Mucosa of stomach (tissue), 1 donor: ENCODE measurements around the gene PNISR.
"Not testable (repeated sequence)": the region's sequence is repeated elsewhere in the genome, so short reads cannot be mapped to it uniquely, and the experiment has no call there.

Source experiments
- H3K27me3 ChIP-seq: one replicate; pipeline ENCODE4 v1.7.0; 2013; ENCODE audit warnings: mild to moderate bottlenecking, low read length; ENCODE audit not compliant: control insufficient read depth, insufficient read depth
- H3K36me3 ChIP-seq: one replicate; pipeline ENCODE4 v1.7.0; 2013; ENCODE audit warnings: low read length; ENCODE audit not compliant: control insufficient read depth, insufficient read depth
- H3K4me1 ChIP-seq: one replicate; pipeline ENCODE4 v1.7.0; 2013; ENCODE audit warnings: mild to moderate bottlenecking, low read length; ENCODE audit not compliant: control insufficient read depth, insufficient read depth
- H3K4me3 ChIP-seq: one replicate; pipeline ENCODE4 v1.7.0; 2013; ENCODE audit warnings: low read length
- H3K9ac ChIP-seq: one replicate; pipeline ENCODE4 v1.7.0; 2013; ENCODE audit warnings: mild to moderate bottlenecking, low read length, moderate library complexity
- H3K9me3 ChIP-seq: one replicate; pipeline ENCODE4 v1.7.0; 2013; ENCODE audit warnings: mild to moderate bottlenecking, low read length, moderate library complexity; ENCODE audit not compliant: control insufficient read depth
- donor health status: Pancreatic carcinoma.

The PNISR gene

GRCh38 chr6:99424761-99425646 lies at the start of gene PNISR:
TSS of gene PNISR (minus strand) at chr6:99425308. CDS start at chr6:99414659, 10,649 bp downstream.
- H3K4me1 ChIP-seq = peaks cover 18% of the 10 kb centered on the region
- peak within 1 kb of the TSS; percentile 100 for H3K9ac ChIP-seq
- H3K9me3 ChIP-seq = no peaks in the 10 kb centered on the region
- H3K27me3 ChIP-seq = no peaks in the 10 kb centered on the region
- H3K4me3 ChIP-seq = peak within 1 kb of the TSS; percentile 99
- no peaks in the 10 kb centered on the region for H3K36me3 ChIP-seq

- Histone ChIP-seq H3K9me3 (no peaks in the 10 kb centered on the region), H3K4me3 (no peak overlapping the region), H3K4me1 (no peaks in the 10 kb centered on the region), H3K27me3 (no peaks in the 10 kb centered on the region), H3K9ac (no peak overlapping the region), H3K36me3 (no peaks in the 10 kb centered on the region)
Observed at GRCh38 chr6:99473730-99474129, 48.6 kb upstream of the PNISR start.

GRCh38 chr6:99471638-99472037 lies 46.5 kb upstream of the PNISR start:
- Histone ChIP-seq H3K9ac (no peak overlapping the region), H3K9me3 (no peaks in the 10 kb centered on the region), H3K36me3 (no peaks in the 10 kb centered on the region), H3K4me1 (no peaks in the 10 kb centered on the region), H3K4me3 (no peak overlapping the region), H3K27me3 (no peaks in the 10 kb centered on the region)

GRCh38 chr6:99467509-99468106 lies 42.5 kb upstream of the PNISR start:
- no peaks in the 10 kb centered on the region for H3K27me3 ChIP-seq
- no peaks in the 10 kb centered on the region for H3K4me1 ChIP-seq
- H3K9me3 ChIP-seq = no peaks in the 10 kb centered on the region
- no peaks in the 10 kb centered on the region for H3K36me3 ChIP-seq
- no peak overlapping the region for H3K4me3 ChIP-seq
- H3K9ac ChIP-seq = no peak overlapping the region

- not testable (repeated sequence) for H3K27me3 ChIP-seq, H3K36me3 ChIP-seq, H3K9me3 ChIP-seq, H3K4me1 ChIP-seq, H3K9ac ChIP-seq, H3K4me3 ChIP-seq
Observed at GRCh38 chr6:99459133-99459532, 34.0 kb upstream of the PNISR start.

GRCh38 chr6:99458319-99458718 lies 33.2 kb upstream of the PNISR start:
- no peaks in the 10 kb centered on the region for H3K36me3 ChIP-seq
- H3K9ac ChIP-seq = no peak overlapping the region
- no peaks in the 10 kb centered on the region for H3K9me3 ChIP-seq
- no peaks in the 10 kb centered on the region for H3K4me1 ChIP-seq
- H3K4me3 ChIP-seq = no peak overlapping the region
- no peaks in the 10 kb centered on the region for H3K27me3 ChIP-seq

- H3K4me3 ChIP-seq = no peak overlapping the region
- no peaks in the 10 kb centered on the region for H3K9me3 ChIP-seq
- H3K27me3 ChIP-seq = no peaks in the 10 kb centered on the region
- no peaks in the 10 kb centered on the region for H3K36me3 ChIP-seq
- no peaks in the 10 kb centered on the region for H3K4me1 ChIP-seq
- no peak overlapping the region for H3K9ac ChIP-seq
Observed at GRCh38 chr6:99446076-99446475, 21.0 kb upstream of the PNISR start.

GRCh38 chr6:99434702-99435530 lies 9.8 kb upstream of the PNISR start:
- no peaks in the 10 kb centered on the region for H3K4me1 ChIP-seq
- H3K9me3 ChIP-seq = no peaks in the 10 kb centered on the region
- no peak overlapping the region for H3K4me3 ChIP-seq
- H3K9ac ChIP-seq = no peak overlapping the region
- H3K27me3 ChIP-seq = no peaks in the 10 kb centered on the region
- no peaks in the 10 kb centered on the region for H3K36me3 ChIP-seq

GRCh38 chr6:99432877-99433276 lies 7.8 kb upstream of the PNISR start:
- H3K9ac ChIP-seq = no peak overlapping the region
- H3K36me3 ChIP-seq = no peaks in the 10 kb centered on the region
- H3K4me3 ChIP-seq = no peak overlapping the region
- H3K9me3 ChIP-seq = no peaks in the 10 kb centered on the region
- H3K27me3 ChIP-seq = no peaks in the 10 kb centered on the region
- H3K4me1 ChIP-seq = no peaks in the 10 kb centered on the region

GRCh38 chr6:99431901-99432300 lies 6.8 kb upstream of the PNISR start:
- Histone ChIP-seq H3K36me3 (no peaks in the 10 kb centered on the region), H3K9me3 (no peaks in the 10 kb centered on the region)

GRCh38 chr6:99427988-99428387 lies 2.9 kb upstream of the PNISR start:
- H3K36me3 ChIP-seq = no peaks in the 10 kb centered on the region
- no peaks in the 10 kb centered on the region for H3K27me3 ChIP-seq
- no peak overlapping the region for H3K4me3 ChIP-seq

More at GRCh38 chr6:99431901-99432300, 6.8 kb upstream of the PNISR start:
- Histone ChIP-seq H3K4me1 (peaks cover 5% of the 10 kb centered on the region), H3K27me3 (no peaks in the 10 kb centered on the region), H3K9ac (no peak overlapping the region), H3K4me3 (no peak overlapping the region)

GRCh38 chr6:99426451-99426757 lies 1.3 kb upstream of the PNISR start:
- Histone ChIP-seq H3K4me1 (peaks cover 18% of the 10 kb centered on the region), H3K4me3 (peak overlapping the region; percentile 99), H3K27me3 (no peaks in the 10 kb centered on the region), H3K9ac (peak overlapping the region; percentile 100), H3K9me3 (no peaks in the 10 kb centered on the region), H3K36me3 (no peaks in the 10 kb centered on the region)

More at GRCh38 chr6:99427988-99428387, 2.9 kb upstream of the PNISR start:
- H3K9me3 ChIP-seq = no peaks in the 10 kb centered on the region
- peaks cover 16% of the 10 kb centered on the region for H3K4me1 ChIP-seq
- no peak overlapping the region for H3K9ac ChIP-seq
